ENCODE measurements around the gene LDLRAD4.

LDLRAD4 gene

DNA sequence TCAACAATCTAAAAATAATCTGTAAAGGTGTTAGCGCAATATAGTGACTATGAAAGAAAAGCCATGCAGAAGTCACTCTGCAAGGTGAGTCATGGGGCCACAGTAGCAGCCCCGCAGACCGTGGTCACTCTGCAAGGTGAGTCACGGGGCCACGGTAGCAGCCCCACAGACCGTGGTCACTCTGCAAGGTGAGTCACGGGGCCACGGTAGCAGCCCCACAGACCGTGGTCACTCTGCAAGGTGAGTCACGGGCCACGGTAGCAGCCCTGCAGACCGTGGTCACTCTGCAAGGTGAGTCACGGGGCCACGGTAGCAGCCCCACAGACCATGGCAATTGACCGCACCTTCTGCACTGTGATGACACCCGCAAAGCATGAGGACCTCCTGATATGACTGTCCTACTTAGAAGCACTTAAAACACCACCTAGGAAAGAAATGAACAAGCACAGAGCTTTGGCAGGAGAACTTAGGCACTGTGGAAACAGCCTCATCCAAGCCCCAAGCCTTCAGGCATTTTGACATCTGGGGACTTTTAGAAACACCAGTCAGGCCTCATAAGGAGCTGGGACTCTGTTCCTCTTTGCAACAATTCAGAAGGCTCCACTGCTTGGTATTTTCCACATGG, 70.1 kb downstream of the LDLRAD4 start:
- Histone ChIP-seq H2AFZ (ENCODE audit: low read length, unreplicated experiment) (no peak overlapping the region), H3K27me3 (ENCODE audit: insufficient read depth, low read length) (peaks cover 27% of the 10 kb centered on the region), H3K79me2 (ENCODE audit: control insufficient read depth, insufficient read depth, low read length, unreplicated experiment) (no peaks in the 10 kb centered on the region), H3K4me1 (ENCODE audit: control insufficient read depth, insufficient read depth, low read length, unreplicated experiment) (no peaks in the 10 kb centered on the region), H3K27ac (ENCODE audit: low read depth, low read length) (no peak overlapping the region), H3K36me3 (ENCODE audit: insufficient read depth, low read length) (no peaks in the 10 kb centered on the region), H3K4me3 (ENCODE audit: low read depth, low read length) (no peak overlapping the region)

DNA sequence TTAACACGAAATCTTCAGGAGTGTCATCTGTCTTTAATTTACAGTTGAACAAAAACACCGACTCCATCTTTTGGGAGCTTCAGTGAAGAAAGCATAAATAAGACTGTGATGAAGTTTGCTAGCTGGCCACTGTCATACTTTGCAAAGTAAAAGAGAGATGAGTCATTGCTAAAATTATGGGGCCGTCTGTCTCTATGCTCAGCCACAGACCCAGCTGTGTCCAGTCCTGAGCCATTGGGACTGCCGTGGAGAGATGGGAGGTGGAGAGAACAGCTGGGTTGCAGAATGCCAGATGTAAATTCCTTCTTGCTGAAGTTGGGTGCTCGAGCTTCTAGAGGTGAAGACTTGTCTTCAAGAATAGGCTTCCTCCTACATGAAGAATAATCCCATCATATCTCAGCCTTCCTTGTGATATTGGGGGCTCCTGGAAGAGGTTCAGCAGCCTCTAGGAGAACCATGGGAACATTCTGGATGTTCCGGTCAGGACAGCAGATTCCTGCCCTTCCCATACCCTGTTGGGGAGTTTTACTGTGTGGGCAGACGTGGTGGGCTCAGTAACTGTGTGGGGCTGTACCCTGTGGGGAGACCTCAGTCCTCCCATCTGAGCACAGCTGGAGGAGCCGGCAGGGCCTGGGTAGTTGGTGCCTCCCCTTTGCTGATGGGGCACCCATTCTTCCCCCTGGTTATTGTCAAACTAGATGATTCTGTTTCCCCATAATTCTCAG, 71.1 kb downstream of the LDLRAD4 start:
- H3K4me3 ChIP-seq (ENCODE audit: low read depth, low read length), result no peak overlapping the region
- H2AFZ ChIP-seq (ENCODE audit: low read length, unreplicated experiment), result no peak overlapping the region
- no peaks in the 10 kb centered on the region for H3K36me3 ChIP-seq (ENCODE audit: insufficient read depth, low read length)
- H3K27me3 ChIP-seq (ENCODE audit: insufficient read depth, low read length), result peaks cover 30% of the 10 kb centered on the region
- H3K4me1 ChIP-seq (ENCODE audit: control insufficient read depth, insufficient read depth, low read length, unreplicated experiment), result no peaks in the 10 kb centered on the region
- H3K79me2 ChIP-seq (ENCODE audit: control insufficient read depth, insufficient read depth, low read length, unreplicated experiment), result no peaks in the 10 kb centered on the region
- H3K27ac ChIP-seq (ENCODE audit: low read depth, low read length), result no peak overlapping the region

DNA sequence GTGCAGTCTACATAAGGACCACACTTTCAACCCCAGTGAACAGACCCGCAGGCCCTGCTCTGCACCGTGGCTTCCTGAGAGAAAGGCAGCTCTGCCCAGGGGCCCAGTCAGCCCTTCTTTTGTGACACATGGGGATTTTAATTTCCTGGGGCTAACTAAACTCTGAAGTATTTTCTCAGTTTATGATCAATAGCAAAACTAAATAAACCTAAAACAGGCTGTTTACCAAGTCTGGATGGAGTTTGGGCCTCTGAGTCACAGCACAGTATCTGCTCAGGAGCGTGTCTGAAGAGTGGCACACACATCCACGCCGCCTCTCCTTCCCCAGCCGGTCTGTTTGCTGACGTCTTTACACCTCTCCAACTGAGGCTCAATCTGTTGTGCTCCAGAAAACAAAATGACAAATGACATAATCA, 72.3 kb downstream of the LDLRAD4 start:
- Histone ChIP-seq H2AFZ (ENCODE audit: low read length, unreplicated experiment) (no peak overlapping the region), H3K4me3 (ENCODE audit: low read depth, low read length) (no peak overlapping the region), H3K4me1 (ENCODE audit: control insufficient read depth, insufficient read depth, low read length, unreplicated experiment) (no peaks in the 10 kb centered on the region), H3K79me2 (ENCODE audit: control insufficient read depth, insufficient read depth, low read length, unreplicated experiment) (no peaks in the 10 kb centered on the region), H3K27me3 (ENCODE audit: insufficient read depth, low read length) (peaks cover 30% of the 10 kb centered on the region), H3K27ac (ENCODE audit: low read depth, low read length) (no peak overlapping the region), H3K36me3 (ENCODE audit: insufficient read depth, low read length) (no peaks in the 10 kb centered on the region)

DNA sequence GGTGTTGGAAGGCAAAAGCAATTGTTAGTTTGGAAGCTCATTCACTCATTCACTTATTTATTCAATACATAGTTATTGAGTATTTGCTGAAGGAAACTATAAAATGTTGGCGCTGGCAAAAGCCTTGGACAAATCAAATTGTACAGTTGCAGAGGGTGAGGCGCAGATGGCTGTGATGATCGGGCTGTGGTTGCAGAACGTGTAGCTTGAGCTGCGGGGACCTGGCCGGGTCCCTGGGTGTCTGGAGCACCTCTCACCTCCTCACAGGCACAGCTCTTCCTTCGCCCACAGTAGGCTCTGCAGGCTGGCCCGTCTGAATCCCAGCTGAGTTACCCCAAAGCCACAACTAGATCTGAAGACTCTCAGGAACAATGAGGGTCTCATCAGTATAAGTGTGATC, 72.7 kb downstream of the LDLRAD4 start:
- Histone ChIP-seq H3K36me3 (ENCODE audit: insufficient read depth, low read length) (no peaks in the 10 kb centered on the region), H3K79me2 (ENCODE audit: control insufficient read depth, insufficient read depth, low read length, unreplicated experiment) (no peaks in the 10 kb centered on the region), H3K27ac (ENCODE audit: low read depth, low read length) (no peak overlapping the region), H2AFZ (ENCODE audit: low read length, unreplicated experiment) (no peak overlapping the region), H3K4me1 (ENCODE audit: control insufficient read depth, insufficient read depth, low read length, unreplicated experiment) (no peaks in the 10 kb centered on the region), H3K27me3 (ENCODE audit: insufficient read depth, low read length) (peaks cover 30% of the 10 kb centered on the region), H3K4me3 (ENCODE audit: low read depth, low read length) (no peak overlapping the region)

DNA sequence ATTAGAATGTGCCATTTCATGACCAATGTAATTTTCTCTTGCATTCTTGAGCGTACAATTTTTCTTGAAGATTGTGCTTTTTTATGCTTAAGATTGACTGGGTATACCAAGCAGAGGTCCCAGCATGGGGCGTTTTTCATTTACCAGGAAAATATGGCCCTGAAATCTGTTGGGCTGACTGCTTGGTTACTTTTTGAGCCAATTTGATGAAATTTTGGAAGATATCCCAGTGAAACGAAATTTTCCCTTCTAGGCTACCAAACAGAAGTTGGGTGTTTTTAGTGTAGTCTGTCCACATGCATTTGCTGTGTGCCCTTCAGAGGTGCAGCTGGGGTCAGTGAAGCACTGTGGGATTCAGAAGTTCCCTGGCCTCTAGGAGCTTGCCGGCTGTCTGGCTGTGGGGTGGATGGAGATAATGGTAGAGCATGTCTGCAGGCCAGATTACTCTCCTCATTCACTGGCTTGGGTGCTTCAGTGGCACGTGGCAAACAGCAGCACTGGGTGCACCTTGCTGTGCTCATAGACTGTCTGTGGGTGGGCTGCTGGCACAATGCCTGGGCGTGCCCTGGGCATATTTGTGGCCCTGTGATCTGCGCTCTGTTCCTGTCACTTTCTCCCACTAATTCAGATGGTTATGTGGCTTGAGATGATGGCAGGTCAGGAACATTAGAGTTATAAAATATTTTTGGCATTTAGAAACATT, 73.3 kb downstream of the LDLRAD4 start:
- H3K4me3 ChIP-seq (ENCODE audit: low read depth, low read length), result no peak overlapping the region
- H3K27ac ChIP-seq (ENCODE audit: low read depth, low read length), result no peak overlapping the region
- H3K79me2 ChIP-seq (ENCODE audit: control insufficient read depth, insufficient read depth, low read length, unreplicated experiment), result no peaks in the 10 kb centered on the region
- no peaks in the 10 kb centered on the region for H3K36me3 ChIP-seq (ENCODE audit: insufficient read depth, low read length)
- H3K4me1 ChIP-seq (ENCODE audit: control insufficient read depth, insufficient read depth, low read length, unreplicated experiment), result no peaks in the 10 kb centered on the region
- no peak overlapping the region for H2AFZ ChIP-seq (ENCODE audit: low read length, unreplicated experiment)
- peaks cover 27% of the 10 kb centered on the region for H3K27me3 ChIP-seq (ENCODE audit: insufficient read depth, low read length)

DNA sequence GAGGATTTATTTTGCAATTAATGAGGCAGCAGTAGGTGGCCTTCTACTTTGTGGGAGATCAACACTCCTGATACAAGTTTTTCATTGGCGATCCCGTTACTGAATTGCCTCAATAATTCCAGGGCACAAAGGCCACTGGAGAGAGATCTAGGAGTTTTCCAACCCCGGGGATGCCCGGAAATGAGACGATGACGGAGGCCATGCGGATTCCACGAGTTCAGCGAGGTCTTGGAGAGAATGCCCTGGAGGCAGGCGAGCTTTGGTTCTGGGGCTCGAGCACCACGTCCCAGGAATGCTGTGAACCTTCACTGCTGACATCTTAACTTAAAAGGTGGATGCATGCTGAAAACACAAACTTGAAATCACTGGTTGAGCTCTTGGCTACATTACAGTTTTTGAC, 74.2 kb downstream of the LDLRAD4 start:
- Histone ChIP-seq H3K79me2 (ENCODE audit: control insufficient read depth, insufficient read depth, low read length, unreplicated experiment) (no peaks in the 10 kb centered on the region), H3K27ac (ENCODE audit: low read depth, low read length) (no peak overlapping the region), H2AFZ (ENCODE audit: low read length, unreplicated experiment) (no peak overlapping the region), H3K4me3 (ENCODE audit: low read depth, low read length) (no peak overlapping the region), H3K4me1 (ENCODE audit: control insufficient read depth, insufficient read depth, low read length, unreplicated experiment) (no peaks in the 10 kb centered on the region), H3K27me3 (ENCODE audit: insufficient read depth, low read length) (peaks cover 27% of the 10 kb centered on the region), H3K36me3 (ENCODE audit: insufficient read depth, low read length) (no peaks in the 10 kb centered on the region)

DNA sequence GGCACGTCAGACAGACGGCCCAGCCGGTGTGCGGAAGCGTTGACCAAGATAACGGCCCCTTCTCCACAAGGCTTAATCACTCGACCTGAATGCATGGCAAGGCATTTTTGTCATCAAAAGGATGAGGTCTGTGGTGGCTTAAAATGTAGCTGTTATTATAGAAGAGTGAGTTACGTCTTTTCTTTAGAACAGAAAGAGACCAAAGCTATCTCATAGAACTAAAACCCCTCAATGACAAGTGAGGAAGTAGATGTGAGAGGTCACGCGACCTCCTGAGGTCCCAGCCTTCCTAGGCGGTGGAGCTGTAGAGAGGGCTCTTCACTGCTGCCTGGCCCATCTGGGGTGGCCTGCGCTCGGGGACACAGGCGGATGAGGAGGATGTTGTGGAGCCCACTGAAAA, 75.7 kb downstream of the LDLRAD4 start:
- Histone ChIP-seq H3K27ac (ENCODE audit: low read depth, low read length) (no peak overlapping the region), H3K27me3 (ENCODE audit: insufficient read depth, low read length) (peaks cover 27% of the 10 kb centered on the region), H2AFZ (ENCODE audit: low read length, unreplicated experiment) (no peak overlapping the region), H3K79me2 (ENCODE audit: control insufficient read depth, insufficient read depth, low read length, unreplicated experiment) (no peaks in the 10 kb centered on the region), H3K36me3 (ENCODE audit: insufficient read depth, low read length) (no peaks in the 10 kb centered on the region), H3K4me3 (ENCODE audit: low read depth, low read length) (no peak overlapping the region), H3K4me1 (ENCODE audit: control insufficient read depth, insufficient read depth, low read length, unreplicated experiment) (no peaks in the 10 kb centered on the region)

DNA sequence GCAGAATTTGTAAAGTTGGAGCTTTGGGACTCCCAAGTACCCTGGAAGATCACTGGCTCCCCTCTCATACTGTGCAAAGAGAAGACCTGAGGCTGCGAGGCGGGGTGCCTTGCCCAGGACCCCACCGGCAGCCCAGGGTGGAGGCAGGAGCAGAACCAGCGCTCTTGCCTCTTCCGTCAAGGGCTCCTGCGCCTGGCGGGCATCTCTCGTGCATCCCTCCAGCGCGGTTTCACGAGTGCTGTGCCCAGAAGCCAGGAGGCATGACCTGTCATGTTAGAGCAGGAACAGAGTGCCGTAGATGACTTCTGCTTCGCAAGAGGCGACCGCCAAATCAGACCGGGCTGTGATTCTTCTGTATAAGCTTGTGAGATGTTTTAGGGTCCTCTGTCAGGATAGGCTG, 77.3 kb downstream of the LDLRAD4 start:
- H3K79me2 ChIP-seq (ENCODE audit: control insufficient read depth, insufficient read depth, low read length, unreplicated experiment), result no peaks in the 10 kb centered on the region
- H3K27ac ChIP-seq (ENCODE audit: low read depth, low read length), result no peak overlapping the region
- peaks cover 21% of the 10 kb centered on the region for H3K27me3 ChIP-seq (ENCODE audit: insufficient read depth, low read length)
- no peaks in the 10 kb centered on the region for H3K4me1 ChIP-seq (ENCODE audit: control insufficient read depth, insufficient read depth, low read length, unreplicated experiment)
- H2AFZ ChIP-seq (ENCODE audit: low read length, unreplicated experiment), result no peak overlapping the region
- H3K4me3 ChIP-seq (ENCODE audit: low read depth, low read length), result no peak overlapping the region
- no peaks in the 10 kb centered on the region for H3K36me3 ChIP-seq (ENCODE audit: insufficient read depth, low read length)

DNA sequence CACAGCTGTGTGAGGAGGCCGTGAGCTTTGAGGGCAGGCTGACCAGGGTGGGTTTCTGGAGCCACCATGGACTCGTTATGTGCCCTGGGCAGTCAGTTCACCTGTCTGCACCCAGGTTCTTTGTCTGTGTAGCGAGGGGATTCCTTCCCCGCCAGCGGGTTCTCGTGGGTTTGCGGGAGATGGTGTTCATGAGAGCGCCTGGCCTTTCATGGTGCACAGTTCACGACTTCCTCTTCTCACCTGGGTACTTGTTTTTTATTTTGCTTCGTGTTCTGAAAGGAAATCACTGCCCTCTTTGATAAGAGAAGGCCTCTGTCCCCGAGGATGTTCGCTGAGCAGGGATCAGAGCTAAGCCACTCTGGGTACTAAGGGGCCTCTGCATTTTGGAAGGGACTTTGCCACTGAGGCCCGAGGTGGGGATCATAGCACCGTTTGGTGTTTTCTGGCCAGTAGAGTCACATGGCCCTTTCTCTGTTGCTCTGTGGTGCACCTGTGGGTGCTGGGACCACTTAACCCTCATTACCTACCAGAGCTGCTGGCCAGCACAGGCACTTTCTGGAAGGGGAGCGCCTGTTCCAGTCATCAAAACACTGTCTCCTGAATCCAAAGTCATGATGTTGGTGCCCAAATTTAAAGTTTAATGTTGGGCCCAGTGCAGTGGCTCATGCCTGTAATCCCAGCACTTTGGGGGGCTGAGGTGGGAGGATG, 78.5 kb downstream of the LDLRAD4 start:
- Histone ChIP-seq H3K36me3 (ENCODE audit: insufficient read depth, low read length) (no peaks in the 10 kb centered on the region), H3K4me3 (ENCODE audit: low read depth, low read length) (no peak overlapping the region), H3K79me2 (ENCODE audit: control insufficient read depth, insufficient read depth, low read length, unreplicated experiment) (no peaks in the 10 kb centered on the region), H3K27ac (ENCODE audit: low read depth, low read length) (no peak overlapping the region), H3K4me1 (ENCODE audit: control insufficient read depth, insufficient read depth, low read length, unreplicated experiment) (no peaks in the 10 kb centered on the region), H2AFZ (ENCODE audit: low read length, unreplicated experiment) (no peak overlapping the region), H3K27me3 (ENCODE audit: insufficient read depth, low read length) (peaks cover 15% of the 10 kb centered on the region)

DNA sequence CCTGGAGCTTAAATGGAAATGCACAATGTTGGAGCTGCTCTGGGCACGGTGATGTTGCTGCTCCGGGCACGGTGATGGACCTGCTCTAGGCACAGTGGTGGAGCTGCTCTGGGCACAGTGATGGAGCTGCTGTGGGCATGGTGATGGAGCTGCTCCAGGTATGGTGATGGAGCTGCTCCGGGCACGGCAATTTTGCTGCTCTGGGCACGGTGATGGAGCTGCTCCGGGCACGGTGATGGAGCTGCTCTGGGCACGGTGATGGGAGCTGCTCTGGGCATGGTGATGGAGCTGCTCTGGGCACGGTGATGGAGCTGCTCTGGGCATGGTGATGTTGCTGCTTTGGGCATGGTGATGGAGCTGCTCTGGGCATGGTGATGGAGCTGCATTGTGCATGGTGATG, 79.7 kb downstream of the LDLRAD4 start:
- no peak overlapping the region for H3K4me3 ChIP-seq (ENCODE audit: low read depth, low read length)
- H3K36me3 ChIP-seq (ENCODE audit: insufficient read depth, low read length), result no peaks in the 10 kb centered on the region
- H3K79me2 ChIP-seq (ENCODE audit: control insufficient read depth, insufficient read depth, low read length, unreplicated experiment), result no peaks in the 10 kb centered on the region
- H3K27me3 ChIP-seq (ENCODE audit: insufficient read depth, low read length), result peaks cover 15% of the 10 kb centered on the region
- no peak overlapping the region for H2AFZ ChIP-seq (ENCODE audit: low read length, unreplicated experiment)
- no peaks in the 10 kb centered on the region for H3K4me1 ChIP-seq (ENCODE audit: control insufficient read depth, insufficient read depth, low read length, unreplicated experiment)
- H3K27ac ChIP-seq (ENCODE audit: low read depth, low read length), result no peak overlapping the region
